ENCODE data around the gene PAM16.
A peak's percentile ranks its signal among the peaks of the same experiment; 100 is the strongest.

The PAM16 gene

GRCh38 chr16:4386951-4387565 is 35.9 kb upstream of the PAM16 start:
- peak overlapping the region; percentile 41 for H3K27ac Mint-ChIP-seq
- H3K36me3 Mint-ChIP-seq: peaks cover 23% of the 10 kb centered on the region
- no peak overlapping the region for H3K4me3 Mint-ChIP-seq

DNA sequence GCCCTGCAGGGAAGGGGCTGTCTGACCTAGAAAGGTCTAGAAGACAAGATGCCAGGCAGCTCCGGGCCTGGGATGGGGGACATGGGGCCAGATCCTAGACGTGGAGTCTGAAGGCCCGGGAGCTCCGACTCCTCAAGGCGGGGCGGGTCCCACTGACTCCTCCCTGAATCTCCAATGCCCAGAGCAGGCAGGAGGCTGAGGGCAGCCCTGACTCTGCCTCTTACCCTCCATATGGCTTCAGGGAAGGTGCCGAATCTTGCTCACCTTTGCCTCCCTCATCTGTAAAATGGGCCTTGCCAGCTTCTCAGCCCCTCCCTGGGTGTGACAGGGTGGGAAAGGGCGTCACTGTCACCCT is 35.3 kb upstream of the PAM16 start:
- no peaks in the 10 kb centered on the region for H3K27me3 Mint-ChIP-seq
- no peak overlapping the region for H3K4me3 Mint-ChIP-seq
- no peaks in the 10 kb centered on the region for H3K4me1 Mint-ChIP-seq
- no peak overlapping the region for H3K27ac Mint-ChIP-seq
- H3K36me3 Mint-ChIP-seq: peaks cover 25% of the 10 kb centered on the region
- H3K9me3 Mint-ChIP-seq: no peaks in the 10 kb centered on the region
- no peak for DNase-seq (ENCODE audit: low spot score in 2 of 2)
- no peak for ATAC-seq (ENCODE audit: low read depth)

More at GRCh38 chr16:4386951-4387565, 35.9 kb upstream of the PAM16 start:
- DNase-seq (ENCODE audit: low spot score in 2 of 2) (no peak), ATAC-seq (ENCODE audit: low read depth) (no peak)
- Mint-ChIP-seq H3K27me3 (no peaks in the 10 kb centered on the region), H3K4me1 (no peaks in the 10 kb centered on the region), H3K9me3 (no peaks in the 10 kb centered on the region)

- no peaks in the 10 kb centered on the region for H3K9me3 Mint-ChIP-seq
- ATAC-seq (ENCODE audit: low read depth) (no peak), DNase-seq (ENCODE audit: low spot score in 2 of 2) (no peak)
- no peaks in the 10 kb centered on the region for H3K4me1 Mint-ChIP-seq
- no peak overlapping the region for H3K27ac Mint-ChIP-seq
- no peak overlapping the region for H3K4me3 Mint-ChIP-seq
- H3K36me3 Mint-ChIP-seq: peaks cover 25% of the 10 kb centered on the region
- no peaks in the 10 kb centered on the region for H3K27me3 Mint-ChIP-seq
These were observed 34.8 kb upstream of the PAM16 start for GRCh38 chr16:4385789-4386450.

DNA sequence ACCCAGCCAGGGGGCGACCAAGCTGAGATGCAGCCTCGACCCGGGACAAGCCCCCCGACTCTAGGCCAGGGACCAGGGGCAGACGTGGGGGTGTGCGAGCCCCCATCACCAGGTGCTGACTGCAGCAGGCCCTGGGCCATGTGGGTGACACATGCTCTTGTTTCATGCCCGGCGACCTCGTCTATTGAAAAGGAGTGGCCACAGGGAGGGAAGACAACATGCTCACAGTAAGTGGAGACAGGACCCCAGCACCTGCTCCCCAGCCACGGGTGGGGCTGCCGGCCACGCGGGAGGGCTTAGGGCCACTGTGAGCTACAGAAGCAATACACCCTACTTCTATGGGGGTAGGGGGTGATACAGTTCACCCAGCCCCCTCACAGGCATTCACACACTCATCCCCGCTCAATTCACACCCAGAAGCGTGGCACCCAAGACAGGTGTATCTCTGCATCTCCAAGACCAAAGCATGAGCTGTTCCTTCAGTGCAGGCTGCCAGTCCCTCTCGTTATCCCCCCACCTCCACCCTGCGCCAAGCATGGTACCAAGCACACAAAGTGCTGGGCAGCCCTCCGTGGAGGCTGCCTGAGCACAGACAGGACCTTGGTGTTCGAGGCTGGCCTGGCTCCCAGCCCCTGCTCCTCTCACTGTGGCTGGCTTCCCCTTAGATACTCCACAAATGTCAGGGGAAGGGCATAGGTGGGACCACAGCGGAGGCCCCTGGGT is 34.1 kb upstream of the PAM16 start:
- peaks cover 27% of the 10 kb centered on the region for H3K36me3 Mint-ChIP-seq
- no peak overlapping the region for H3K27ac Mint-ChIP-seq
- H3K4me1 Mint-ChIP-seq: no peaks in the 10 kb centered on the region
- H3K9me3 Mint-ChIP-seq: no peaks in the 10 kb centered on the region
- no peaks in the 10 kb centered on the region for H3K27me3 Mint-ChIP-seq
- DNase-seq (ENCODE audit: low spot score in 2 of 2) (no peak), ATAC-seq (ENCODE audit: low read depth) (no peak)
- H3K4me3 Mint-ChIP-seq: no peak overlapping the region

DNA sequence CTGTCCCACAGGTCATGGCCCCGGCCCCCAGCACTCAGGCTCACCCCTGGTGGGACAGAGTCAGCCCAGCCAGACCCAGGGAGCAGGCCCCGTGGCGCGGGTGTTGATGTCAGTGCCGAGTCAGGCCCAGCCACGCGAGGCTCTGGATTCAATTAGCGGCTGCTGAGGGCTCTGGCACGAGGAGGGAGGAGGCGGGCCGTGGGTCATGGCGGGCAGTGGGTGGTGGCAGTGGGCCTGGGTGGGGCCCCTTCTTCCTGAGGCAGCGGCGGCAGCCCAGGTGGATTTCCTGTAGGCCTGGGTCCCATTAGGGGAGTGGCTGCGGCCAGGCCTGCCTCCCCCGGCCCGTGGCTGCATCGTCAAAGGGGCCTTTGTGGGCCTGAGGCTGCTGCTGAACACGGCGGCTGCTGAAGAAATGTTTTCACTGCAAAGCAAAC is 33.4 kb upstream of the PAM16 start:
- Mint-ChIP-seq H3K4me1 (no peaks in the 10 kb centered on the region), H3K27me3 (no peaks in the 10 kb centered on the region), H3K27ac (no peak overlapping the region), H3K4me3 (no peak overlapping the region), H3K9me3 (no peaks in the 10 kb centered on the region), H3K36me3 (peaks cover 22% of the 10 kb centered on the region)
- DNase-seq (ENCODE audit: low spot score in 2 of 2) (no peak), ATAC-seq (ENCODE audit: low read depth) (no peak)

- no peak overlapping the region for H3K27ac Mint-ChIP-seq
- no peak overlapping the region for H3K4me3 Mint-ChIP-seq
- DNase-seq (ENCODE audit: low spot score in 2 of 2) (no peak), ATAC-seq (ENCODE audit: low read depth) (no peak)
- H3K27me3 Mint-ChIP-seq: no peaks in the 10 kb centered on the region
- no peaks in the 10 kb centered on the region for H3K9me3 Mint-ChIP-seq
- H3K4me1 Mint-ChIP-seq: no peaks in the 10 kb centered on the region
- H3K36me3 Mint-ChIP-seq: peaks cover 20% of the 10 kb centered on the region
These were observed 32.7 kb upstream of the PAM16 start for GRCh38 chr16:4383591-4384444.

DNA sequence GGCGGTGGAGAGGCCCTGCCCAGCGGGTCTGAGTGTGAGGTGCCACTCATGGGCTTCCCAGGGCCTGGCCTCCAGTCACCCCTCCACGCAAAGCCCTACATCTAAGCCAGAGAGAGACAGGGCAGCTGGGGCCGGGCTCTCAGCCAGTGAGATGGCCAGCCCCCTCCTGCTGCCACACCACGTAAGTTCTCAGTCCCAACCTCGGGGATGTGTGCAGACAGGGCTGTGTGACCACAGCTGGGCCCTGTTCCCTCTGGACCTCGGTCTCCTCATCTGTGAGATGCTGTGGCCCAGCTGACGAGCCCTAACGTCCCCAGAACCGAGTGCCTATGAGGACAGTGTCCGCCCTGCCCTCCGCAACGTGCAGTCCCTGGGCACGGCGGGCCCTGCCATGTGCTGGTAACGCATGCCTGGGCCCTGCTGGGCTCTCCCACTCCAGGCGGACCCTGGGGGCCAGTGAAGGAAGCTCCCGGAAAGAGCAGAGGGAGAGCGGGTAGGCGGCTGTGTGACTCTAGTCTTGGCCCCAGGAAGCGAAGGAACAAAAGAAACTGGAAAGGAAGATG is 31.8 kb upstream of the PAM16 start:
- Mint-ChIP-seq H3K4me3 (no peak overlapping the region), H3K36me3 (peaks cover 20% of the 10 kb centered on the region), H3K27me3 (no peaks in the 10 kb centered on the region), H3K9me3 (no peaks in the 10 kb centered on the region), H3K27ac (no peak overlapping the region), H3K4me1 (no peaks in the 10 kb centered on the region)
- DNase-seq (ENCODE audit: low spot score in 2 of 2) (no peak), ATAC-seq (ENCODE audit: low read depth) (no peak)

DNA sequence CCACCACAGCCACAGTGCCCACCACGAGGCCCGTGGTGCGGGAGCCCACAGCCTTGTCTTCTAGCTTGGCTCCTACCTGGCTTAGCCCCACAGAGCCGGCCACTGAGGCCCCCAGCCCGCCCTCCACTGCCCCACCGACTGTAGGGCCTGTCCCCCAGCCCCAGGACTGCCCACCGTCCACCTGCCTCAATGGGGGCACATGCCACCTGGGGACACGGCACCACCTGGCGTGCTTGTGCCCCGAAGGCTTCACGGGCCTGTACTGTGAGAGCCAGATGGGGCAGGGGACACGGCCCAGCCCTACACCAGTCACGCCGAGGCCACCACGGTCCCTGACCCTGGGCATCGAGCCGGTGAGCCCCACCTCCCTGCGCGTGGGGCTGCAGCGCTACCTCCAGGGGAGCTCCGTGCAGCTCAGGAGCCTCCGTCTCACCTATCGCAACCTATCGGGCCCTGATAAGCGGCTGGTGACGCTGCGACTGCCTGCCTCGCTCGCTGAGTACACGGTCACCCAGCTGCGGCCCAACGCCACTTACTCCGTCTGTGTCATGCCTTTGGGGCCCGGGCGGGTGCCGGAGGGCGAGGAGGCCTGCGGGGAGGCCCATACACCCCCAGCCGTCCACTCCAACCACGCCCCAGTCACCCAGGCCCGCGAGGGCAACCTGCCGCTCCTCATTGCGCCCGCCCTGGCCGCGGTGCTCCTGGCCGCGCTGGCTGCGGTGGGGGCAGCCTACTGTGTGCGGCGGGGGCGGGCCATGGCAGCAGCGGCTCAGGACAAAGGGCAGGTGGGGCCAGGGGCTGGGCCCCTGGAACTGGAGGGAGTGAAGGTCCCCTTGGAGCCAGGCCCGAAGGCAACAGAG is 31.0 kb upstream of the PAM16 start:
- no peak overlapping the region for H3K27ac Mint-ChIP-seq
- no peaks in the 10 kb centered on the region for H3K4me1 Mint-ChIP-seq
- peaks cover 20% of the 10 kb centered on the region for H3K36me3 Mint-ChIP-seq
- H3K27me3 Mint-ChIP-seq: no peaks in the 10 kb centered on the region
- DNase-seq (ENCODE audit: low spot score in 2 of 2): no peak
- H3K4me3 Mint-ChIP-seq: no peak overlapping the region
- ATAC-seq (ENCODE audit: low read depth): no peak
- no peaks in the 10 kb centered on the region for H3K9me3 Mint-ChIP-seq

GRCh38 chr16:4381072-4381934 is 30.2 kb upstream of the PAM16 start:
- H3K27ac Mint-ChIP-seq: no peak overlapping the region
- no peak for ATAC-seq (ENCODE audit: low read depth)
- peaks cover 19% of the 10 kb centered on the region for H3K36me3 Mint-ChIP-seq
- no peaks in the 10 kb centered on the region for H3K9me3 Mint-ChIP-seq
- H3K4me1 Mint-ChIP-seq: no peaks in the 10 kb centered on the region
- DNase-seq (ENCODE audit: low spot score in 2 of 2): no peak
- no peak overlapping the region for H3K4me3 Mint-ChIP-seq
- H3K27me3 Mint-ChIP-seq: no peaks in the 10 kb centered on the region

DNA sequence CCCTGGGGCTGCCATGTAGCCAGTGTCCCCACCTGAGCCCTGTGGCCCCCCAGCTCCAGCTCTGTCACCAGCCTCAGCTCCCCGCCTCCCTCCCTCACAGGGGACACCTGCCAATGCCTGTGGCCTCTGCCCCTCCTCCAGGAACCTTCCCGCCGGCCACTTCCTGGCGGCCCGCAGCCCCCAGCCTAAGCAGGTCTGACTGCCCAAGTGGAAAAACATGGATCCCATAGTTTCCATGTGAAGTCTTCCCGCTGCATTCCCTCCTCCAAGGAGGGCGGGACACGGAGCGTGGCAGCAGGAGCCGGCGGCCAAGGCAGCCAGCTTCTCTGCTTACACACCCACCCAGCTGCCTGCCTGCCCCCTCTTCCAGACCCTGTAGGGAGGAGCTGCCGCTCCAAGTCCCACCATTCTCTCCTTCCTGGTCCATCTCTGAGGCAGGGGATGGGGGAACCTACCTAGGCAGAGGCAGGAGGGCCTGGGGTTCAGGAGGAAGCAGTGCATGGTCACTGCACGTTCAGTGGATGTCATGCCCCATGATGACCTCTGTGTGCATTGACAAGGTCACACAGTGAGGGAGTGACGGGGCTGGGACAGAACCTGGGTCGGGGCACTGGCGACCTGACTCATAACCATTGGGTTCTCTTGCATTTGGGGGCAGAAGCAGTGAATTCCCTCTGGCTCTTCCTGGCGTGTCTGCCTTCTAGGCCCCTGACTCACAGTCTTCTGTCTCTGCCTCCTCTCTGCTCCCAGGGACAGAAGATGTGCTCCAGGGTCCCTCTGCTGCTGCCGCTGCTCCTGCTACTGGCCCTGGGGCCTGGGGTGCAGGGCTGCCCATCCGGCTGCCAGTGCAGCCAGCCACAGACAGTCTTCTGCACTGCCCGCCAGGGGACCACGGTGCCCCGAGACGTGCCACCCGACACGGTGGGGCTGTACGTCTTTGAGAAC is 29.3 kb upstream of the PAM16 start:
- peak overlapping the region; percentile 38 for H3K27ac Mint-ChIP-seq
- peaks cover 18% of the 10 kb centered on the region for H3K36me3 Mint-ChIP-seq
- H3K9me3 Mint-ChIP-seq: no peaks in the 10 kb centered on the region
- no peak for ATAC-seq (ENCODE audit: low read depth)
- H3K27me3 Mint-ChIP-seq: no peaks in the 10 kb centered on the region
- peaks cover 2% of the 10 kb centered on the region for H3K4me1 Mint-ChIP-seq
- no peak overlapping the region for H3K4me3 Mint-ChIP-seq
- DNase-seq (ENCODE audit: low spot score in 2 of 2): no peak

GRCh38 chr16:4378999-4379690 is 28.0 kb upstream of the PAM16 start:
- Mint-ChIP-seq H3K27me3 (no peaks in the 10 kb centered on the region), H3K4me1 (peaks cover 2% of the 10 kb centered on the region), H3K9me3 (no peaks in the 10 kb centered on the region), H3K27ac (no peak overlapping the region), H3K36me3 (peaks cover 17% of the 10 kb centered on the region), H3K4me3 (no peak overlapping the region)
- ATAC-seq (ENCODE audit: low read depth) (no peak), DNase-seq (ENCODE audit: low spot score in 2 of 2) (no peak)

Measured in memory B cell (primary cell).